Measurements from ENCODE around the gene CLTB. TPM values are rescaled to one million over a fixed set of nuclear protein-coding genes. Genes with fewer than 3 reads are reported as not detected.
"Not testable (repeated sequence)": the region's sequence is repeated elsewhere in the genome, so short reads cannot be mapped to it uniquely, and the experiment has no call there.

Gene CLTB
- total RNA-seq, 1 donor from 2014 or later, result 117 TPM

- Mint-ChIP-seq H3K4me1 (ENCODE audit: low read depth, unreplicated experiment) (no peaks in the 10 kb centered on the region), H3K36me3 (ENCODE audit: low read depth, unreplicated experiment) (no peaks in the 10 kb centered on the region), H3K9me3 (ENCODE audit: unreplicated experiment) (no peaks in the 10 kb centered on the region), H3K27ac (ENCODE audit: unreplicated experiment) (peak overlapping the region; percentile 100), H3K27me3 (ENCODE audit: low read depth, unreplicated experiment) (peaks cover 2% of the 10 kb centered on the region), H3K4me3 (ENCODE audit: unreplicated experiment) (peak overlapping the region; percentile 99)
- H3K27me3 ChIP-seq (ENCODE audit: insufficient read depth, low read length), result peaks cover 2% of the 10 kb centered on the region
- peak overlapping the region; percentile 84 for H3K27ac ChIP-seq (ENCODE audit: low read depth, low read length)
- peak overlapping the region; percentile 99 for H3K9ac ChIP-seq (ENCODE audit: low read length)
- no peaks in the 10 kb centered on the region for H3K36me3 ChIP-seq (ENCODE audit: insufficient read depth, low read length)
- no peaks in the 10 kb centered on the region for H3K9me3 ChIP-seq (ENCODE audit: insufficient read depth, low read depth, low read length)
- peak overlapping the region; percentile 99 for H3K4me2 ChIP-seq (ENCODE audit: low read length)
- DNase-seq (ENCODE audit: low read depth) (no peak), FAIRE-seq (no peak)
- peak overlapping the region; percentile 91 for H2AFZ ChIP-seq (ENCODE audit: low read depth, low read length)
- TF ChIP-seq, protein P1, sequence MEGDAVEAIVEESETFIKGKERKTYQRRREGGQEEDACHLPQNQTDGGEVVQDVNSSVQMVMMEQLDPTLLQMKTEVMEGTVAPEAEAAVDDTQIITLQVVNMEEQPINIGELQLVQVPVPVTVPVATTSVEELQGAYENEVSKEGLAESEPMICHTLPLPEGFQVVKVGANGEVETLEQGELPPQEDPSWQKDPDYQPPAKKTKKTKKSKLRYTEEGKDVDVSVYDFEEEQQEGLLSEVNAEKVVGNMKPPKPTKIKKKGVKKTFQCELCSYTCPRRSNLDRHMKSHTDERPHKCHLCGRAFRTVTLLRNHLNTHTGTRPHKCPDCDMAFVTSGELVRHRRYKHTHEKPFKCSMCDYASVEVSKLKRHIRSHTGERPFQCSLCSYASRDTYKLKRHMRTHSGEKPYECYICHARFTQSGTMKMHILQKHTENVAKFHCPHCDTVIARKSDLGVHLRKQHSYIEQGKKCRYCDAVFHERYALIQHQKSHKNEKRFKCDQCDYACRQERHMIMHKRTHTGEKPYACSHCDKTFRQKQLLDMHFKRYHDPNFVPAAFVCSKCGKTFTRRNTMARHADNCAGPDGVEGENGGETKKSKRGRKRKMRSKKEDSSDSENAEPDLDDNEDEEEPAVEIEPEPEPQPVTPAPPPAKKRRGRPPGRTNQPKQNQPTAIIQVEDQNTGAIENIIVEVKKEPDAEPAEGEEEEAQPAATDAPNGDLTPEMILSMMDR (IDR thresholded peaks at IDR 0.05; ENCODE audit: insufficient read depth, low read depth, low read length), result no peak
- no peak for TF ChIP-seq EZH2 (IDR thresholded peaks at IDR 0.05; ENCODE audit: insufficient read depth, low read length)
- H3K4me1 ChIP-seq (ENCODE audit: insufficient read depth, low read length), result peaks cover 12% of the 10 kb centered on the region
- H3K4me3 ChIP-seq (ENCODE audit: insufficient read depth, low read depth, low read length), result peak overlapping the region; percentile 75
- peaks cover 12% of the 10 kb centered on the region for H4K20me1 ChIP-seq (ENCODE audit: insufficient read depth, low read length)
- H3K79me2 ChIP-seq (ENCODE audit: insufficient read depth, low read length), result peaks cover 36% of the 10 kb centered on the region
Observed at GRCh38 chr5:176446884-176447590, 30.7 kb upstream of the CLTB start.

DNA sequence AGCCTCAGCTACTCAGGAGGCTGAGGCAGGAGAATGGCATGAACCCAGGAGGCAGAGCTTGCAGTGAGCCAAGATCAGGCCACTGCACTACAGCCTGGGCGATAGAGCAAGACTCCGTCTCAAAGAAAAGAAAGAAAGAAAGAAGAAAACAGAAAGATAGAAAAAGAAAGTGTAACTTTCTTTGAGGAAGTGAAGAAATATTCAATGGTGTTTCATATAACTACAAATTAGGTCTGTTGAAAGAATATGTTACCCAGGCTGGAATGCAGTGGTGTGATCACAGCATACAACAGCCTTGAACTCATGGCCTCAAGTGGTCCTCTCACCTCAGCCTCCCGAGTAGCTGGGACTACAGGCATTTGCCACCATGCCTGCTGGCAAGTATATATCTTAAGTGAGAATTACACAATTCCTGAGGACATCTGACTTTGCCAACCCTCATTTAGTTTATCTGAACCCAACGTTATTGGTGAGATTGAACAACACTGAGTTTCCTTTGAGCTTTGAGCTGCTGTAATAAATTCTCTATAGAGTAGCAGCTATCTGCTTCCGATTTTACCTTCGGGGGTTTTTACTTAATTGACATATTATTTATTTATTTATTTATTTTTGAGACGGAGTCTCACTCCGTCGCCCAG is 29.8 kb upstream of the CLTB start:
- TF ChIP-seq EZH2 (IDR thresholded peaks at IDR 0.05; ENCODE audit: insufficient read depth, low read length), result no peak
- TF ChIP-seq, protein P1 (IDR thresholded peaks at IDR 0.05; ENCODE audit: insufficient read depth, low read depth, low read length), result no peak
- DNase-seq (ENCODE audit: low read depth), result no peak
- peaks cover 29% of the 10 kb centered on the region for H3K79me2 ChIP-seq (ENCODE audit: insufficient read depth, low read length)
- no peak overlapping the region for H2AFZ ChIP-seq (ENCODE audit: low read depth, low read length)
- H3K4me3 ChIP-seq (ENCODE audit: insufficient read depth, low read depth, low read length), result no peak overlapping the region
- Mint-ChIP-seq H3K27ac (ENCODE audit: unreplicated experiment) (no peak overlapping the region), H3K36me3 (ENCODE audit: low read depth, unreplicated experiment) (no peaks in the 10 kb centered on the region), H3K27me3 (ENCODE audit: low read depth, unreplicated experiment) (peaks cover 5% of the 10 kb centered on the region), H3K9me3 (ENCODE audit: unreplicated experiment) (no peaks in the 10 kb centered on the region), H3K4me1 (ENCODE audit: low read depth, unreplicated experiment) (no peaks in the 10 kb centered on the region), H3K4me3 (ENCODE audit: unreplicated experiment) (peak overlapping the region; percentile 45)
- H3K9ac ChIP-seq (ENCODE audit: low read length), result no peak overlapping the region
- H3K27me3 ChIP-seq (ENCODE audit: insufficient read depth, low read length), result peaks cover 3% of the 10 kb centered on the region
- FAIRE-seq, result no peak
- no peak overlapping the region for H3K4me2 ChIP-seq (ENCODE audit: low read length)
- no peak overlapping the region for H3K27ac ChIP-seq (ENCODE audit: low read depth, low read length)
- H3K36me3 ChIP-seq (ENCODE audit: insufficient read depth, low read length), result no peaks in the 10 kb centered on the region
- H3K9me3 ChIP-seq (ENCODE audit: insufficient read depth, low read depth, low read length), result no peaks in the 10 kb centered on the region
- H4K20me1 ChIP-seq (ENCODE audit: insufficient read depth, low read length), result peaks cover 10% of the 10 kb centered on the region
- peaks cover 12% of the 10 kb centered on the region for H3K4me1 ChIP-seq (ENCODE audit: insufficient read depth, low read length)

DNA sequence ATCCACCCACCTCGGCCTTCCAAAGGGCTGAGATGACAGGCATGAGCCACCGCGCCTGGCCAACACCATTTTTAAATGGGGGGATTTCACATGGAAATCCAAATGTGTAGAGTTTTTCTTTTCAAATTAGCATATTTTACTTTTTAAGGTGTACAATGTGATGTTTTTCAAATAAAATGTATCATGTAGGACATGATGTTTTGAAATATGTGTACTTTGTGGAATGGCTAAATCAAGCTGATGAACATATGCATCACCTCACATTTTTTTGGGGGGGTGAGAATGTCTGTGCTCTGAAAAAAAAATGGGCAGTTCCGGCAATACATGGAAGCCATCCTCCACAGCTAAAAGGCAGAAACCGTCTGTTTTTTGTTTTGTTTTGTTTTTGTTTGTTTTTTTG is 28.4 kb upstream of the CLTB start:
- peaks cover 2% of the 10 kb centered on the region for H3K4me1 Mint-ChIP-seq (ENCODE audit: low read depth, unreplicated experiment)
- FAIRE-seq (no peak), DNase-seq (ENCODE audit: low read depth) (no peak)
- Histone ChIP-seq H3K27ac (ENCODE audit: low read depth, low read length) (no peak overlapping the region), H3K4me2 (ENCODE audit: low read length) (no peak overlapping the region), H3K27me3 (ENCODE audit: insufficient read depth, low read length) (peaks cover 8% of the 10 kb centered on the region), H3K4me1 (ENCODE audit: insufficient read depth, low read length) (peaks cover 10% of the 10 kb centered on the region), H2AFZ (ENCODE audit: low read depth, low read length) (no peak overlapping the region), H3K9ac (ENCODE audit: low read length) (no peak overlapping the region), H3K9me3 (ENCODE audit: insufficient read depth, low read depth, low read length) (no peaks in the 10 kb centered on the region), H3K79me2 (ENCODE audit: insufficient read depth, low read length) (peaks cover 15% of the 10 kb centered on the region), H4K20me1 (ENCODE audit: insufficient read depth, low read length) (peaks cover under 1% of the 10 kb centered on the region), H3K36me3 (ENCODE audit: insufficient read depth, low read length) (no peaks in the 10 kb centered on the region), H3K4me3 (ENCODE audit: insufficient read depth, low read depth, low read length) (no peak overlapping the region)
- no peaks in the 10 kb centered on the region for H3K36me3 Mint-ChIP-seq (ENCODE audit: low read depth, unreplicated experiment)
- no peak overlapping the region for H3K27ac Mint-ChIP-seq (ENCODE audit: unreplicated experiment)
- H3K4me3 Mint-ChIP-seq (ENCODE audit: unreplicated experiment), result no peak overlapping the region
- H3K27me3 Mint-ChIP-seq (ENCODE audit: low read depth, unreplicated experiment), result peaks cover 9% of the 10 kb centered on the region
- TF ChIP-seq EZH2 (IDR thresholded peaks at IDR 0.05; ENCODE audit: insufficient read depth, low read length), result no peak
- TF ChIP-seq, protein P1 (IDR thresholded peaks at IDR 0.05; ENCODE audit: insufficient read depth, low read depth, low read length), result no peak
- no peaks in the 10 kb centered on the region for H3K9me3 Mint-ChIP-seq (ENCODE audit: unreplicated experiment)

DNA sequence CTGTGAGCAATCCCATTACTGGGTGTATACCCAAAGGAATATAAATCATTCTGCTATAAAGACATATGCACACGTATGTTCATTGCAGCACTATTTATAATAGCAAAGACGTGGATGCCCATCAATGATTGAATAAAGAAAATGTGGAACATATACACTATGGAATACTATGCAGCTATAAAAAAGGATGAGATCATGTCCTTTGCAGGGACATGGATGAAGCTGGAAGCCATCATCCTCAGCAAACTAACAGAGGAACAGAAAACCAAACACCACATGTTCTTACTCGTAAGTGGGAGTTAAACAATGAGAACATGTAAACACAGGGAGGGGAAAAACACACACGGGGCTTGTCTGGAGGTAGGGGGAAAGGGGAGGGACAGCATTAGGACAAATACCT is 26.6 kb upstream of the CLTB start:
- not testable (repeated sequence) for H4K20me1 ChIP-seq (ENCODE audit: insufficient read depth, low read length); H3K36me3 ChIP-seq (ENCODE audit: insufficient read depth, low read length); DNase-seq (ENCODE audit: low read depth); H3K9ac ChIP-seq (ENCODE audit: low read length); H3K79me2 ChIP-seq (ENCODE audit: insufficient read depth, low read length); H3K4me1 ChIP-seq (ENCODE audit: insufficient read depth, low read length); H3K9me3 Mint-ChIP-seq (ENCODE audit: unreplicated experiment); H3K27ac ChIP-seq (ENCODE audit: low read depth, low read length); H3K9me3 ChIP-seq (ENCODE audit: insufficient read depth, low read depth, low read length); H3K36me3 Mint-ChIP-seq (ENCODE audit: low read depth, unreplicated experiment); H2AFZ ChIP-seq (ENCODE audit: low read depth, low read length); H3K27ac Mint-ChIP-seq (ENCODE audit: unreplicated experiment); H3K4me3 ChIP-seq (ENCODE audit: insufficient read depth, low read depth, low read length); FAIRE-seq; H3K27me3 Mint-ChIP-seq (ENCODE audit: low read depth, unreplicated experiment); H3K27me3 ChIP-seq (ENCODE audit: insufficient read depth, low read length); H3K4me2 ChIP-seq (ENCODE audit: low read length); H3K4me1 Mint-ChIP-seq (ENCODE audit: low read depth, unreplicated experiment)
- H3K4me3 Mint-ChIP-seq (ENCODE audit: unreplicated experiment), result peak overlapping the region; percentile 57
